ENCODE measurements around the gene ZDHHC17.
"Not testable (repeated sequence)": the region's sequence is repeated elsewhere in the genome, so short reads cannot be mapped to it uniquely, and the experiment has no call there.

Gene ZDHHC17

GRCh38 chr12:76763746-76764675 lies at the start of gene ZDHHC17:
TSS of gene ZDHHC17 (plus strand) at chr12:76764115. CDS start at chr12:76764237, 122 bp downstream.
- Histone ChIP-seq H3K9me3 (ENCODE audit: control insufficient read depth, insufficient read depth, low read length) (no peaks in the 10 kb centered on the region), H3K9ac (ENCODE audit: low read depth, low read length) (peak within 1 kb of the TSS; percentile 67), H3K36me3 (ENCODE audit: insufficient read depth, low read length) (no peaks in the 10 kb centered on the region), H3K4me1 (ENCODE audit: insufficient read depth, low read length) (0 out of 2 replicates have a peak, but pooled peaks cover 4% of the 10 kb centered on the region)

DNA sequence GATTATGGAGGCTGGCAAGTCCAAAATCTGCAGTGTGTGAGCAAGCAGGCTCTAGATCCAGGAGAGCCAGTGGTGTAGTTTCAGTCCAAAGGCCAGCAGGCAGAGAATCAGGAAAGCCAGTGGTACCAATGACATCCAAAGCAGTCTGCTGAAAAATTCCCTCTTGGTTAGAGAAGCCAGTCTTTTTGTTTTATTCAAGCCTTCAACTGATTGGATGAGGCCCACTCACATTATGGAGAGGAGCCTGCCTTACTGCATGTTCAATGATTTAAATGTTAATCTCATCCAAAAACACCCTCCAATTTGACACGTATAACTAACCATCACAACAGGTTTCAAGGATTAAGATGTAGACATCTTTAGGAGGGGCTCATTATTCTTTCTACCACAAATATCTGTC lies 49.5 kb upstream of the ZDHHC17 start:
- Histone ChIP-seq H3K9me3 (ENCODE audit: control insufficient read depth, insufficient read depth, low read length) (no peaks in the 10 kb centered on the region), H3K9ac (ENCODE audit: low read depth, low read length) (no peak overlapping the region), H3K36me3 (ENCODE audit: insufficient read depth, low read length) (no peaks in the 10 kb centered on the region), H3K4me1 (ENCODE audit: insufficient read depth, low read length) (peaks cover 11% of the 10 kb centered on the region)

DNA sequence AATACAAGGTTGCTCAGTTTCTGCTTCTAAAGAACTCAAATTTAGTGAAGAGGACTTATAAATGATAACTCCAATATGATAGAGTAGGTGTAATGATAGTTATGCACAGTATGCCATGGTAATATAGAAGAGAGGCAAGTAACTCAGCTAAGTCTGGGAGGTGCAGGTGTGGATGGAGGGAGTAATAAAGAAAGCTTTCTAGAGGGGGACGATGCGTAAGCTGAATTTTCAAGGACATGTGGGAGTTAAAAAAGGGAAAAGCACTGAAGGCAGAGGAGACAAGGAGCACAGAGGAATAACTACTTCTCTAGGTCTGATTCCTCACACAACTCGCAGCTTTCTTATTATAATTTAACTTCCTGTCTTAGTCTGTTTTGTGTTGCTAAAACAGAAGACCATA lies 49.1 kb upstream of the ZDHHC17 start:
- Histone ChIP-seq H3K4me1 (ENCODE audit: insufficient read depth, low read length) (peaks cover 11% of the 10 kb centered on the region), H3K9ac (ENCODE audit: low read depth, low read length) (no peak overlapping the region), H3K36me3 (ENCODE audit: insufficient read depth, low read length) (no peaks in the 10 kb centered on the region), H3K9me3 (ENCODE audit: control insufficient read depth, insufficient read depth, low read length) (no peaks in the 10 kb centered on the region)

GRCh38 chr12:76715332-76715731 lies 48.6 kb upstream of the ZDHHC17 start:
- Histone ChIP-seq H3K9me3 (ENCODE audit: control insufficient read depth, insufficient read depth, low read length) (no peaks in the 10 kb centered on the region), H3K9ac (ENCODE audit: low read depth, low read length) (no peak overlapping the region), H3K36me3 (ENCODE audit: insufficient read depth, low read length) (no peaks in the 10 kb centered on the region), H3K4me1 (ENCODE audit: insufficient read depth, low read length) (peaks cover 11% of the 10 kb centered on the region)

DNA sequence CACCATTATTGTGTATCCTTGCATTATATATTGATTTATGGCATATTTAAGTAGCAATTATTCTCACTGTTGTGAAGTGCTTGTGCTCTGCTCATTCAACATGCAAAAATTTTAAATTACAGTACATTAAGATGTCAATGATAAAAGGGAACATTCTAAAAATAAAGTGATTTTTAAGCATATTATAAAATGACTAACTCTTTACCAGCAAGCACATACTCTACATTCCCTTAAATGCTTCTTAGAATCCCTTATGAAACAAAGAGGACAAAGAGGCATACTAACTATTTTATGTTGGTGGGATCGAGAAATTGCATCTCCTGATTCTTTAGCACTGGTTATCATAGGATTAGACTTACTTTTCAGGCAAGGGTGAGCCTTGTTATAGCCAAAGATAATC lies 46.6 kb upstream of the ZDHHC17 start:
- Histone ChIP-seq H3K4me1 (ENCODE audit: insufficient read depth, low read length) (peaks cover 11% of the 10 kb centered on the region), H3K9ac (ENCODE audit: low read depth, low read length) (no peak overlapping the region), H3K36me3 (ENCODE audit: insufficient read depth, low read length) (no peaks in the 10 kb centered on the region), H3K9me3 (ENCODE audit: control insufficient read depth, insufficient read depth, low read length) (no peaks in the 10 kb centered on the region)

- Histone ChIP-seq H3K36me3 (ENCODE audit: insufficient read depth, low read length) (no peaks in the 10 kb centered on the region), H3K4me1 (ENCODE audit: insufficient read depth, low read length) (peaks cover 7% of the 10 kb centered on the region; the same call in 1 of the 2 replicates), H3K9ac (ENCODE audit: low read depth, low read length) (no peak overlapping the region), H3K9me3 (ENCODE audit: control insufficient read depth, insufficient read depth, low read length) (no peaks in the 10 kb centered on the region)
Measured at GRCh38 chr12:76719171-76720041, 44.5 kb upstream of the ZDHHC17 start.

- no peak overlapping the region for H3K9ac ChIP-seq (ENCODE audit: low read depth, low read length)
- no peaks in the 10 kb centered on the region for H3K36me3 ChIP-seq (ENCODE audit: insufficient read depth, low read length)
- H3K9me3 ChIP-seq (ENCODE audit: control insufficient read depth, insufficient read depth, low read length), result no peaks in the 10 kb centered on the region
- H3K4me1 ChIP-seq (ENCODE audit: insufficient read depth, low read length), result peaks cover 7% of the 10 kb centered on the region; the same call in 1 of the 2 replicates
Measured at GRCh38 chr12:76720068-76720467, 43.8 kb upstream of the ZDHHC17 start.

- Histone ChIP-seq H3K9ac (ENCODE audit: low read depth, low read length) (no peak overlapping the region), H3K9me3 (ENCODE audit: control insufficient read depth, insufficient read depth, low read length) (no peaks in the 10 kb centered on the region), H3K36me3 (ENCODE audit: insufficient read depth, low read length) (no peaks in the 10 kb centered on the region), H3K4me1 (ENCODE audit: insufficient read depth, low read length) (no peaks in the 10 kb centered on the region; the same call in 1 of the 2 replicates)
Measured at GRCh38 chr12:76726626-76727025, 37.3 kb upstream of the ZDHHC17 start.

GRCh38 chr12:76732188-76732587 lies 31.7 kb upstream of the ZDHHC17 start:
- H3K9ac ChIP-seq (ENCODE audit: low read depth, low read length); H3K36me3 ChIP-seq (ENCODE audit: insufficient read depth, low read length); H3K4me1 ChIP-seq (ENCODE audit: insufficient read depth, low read length); H3K9me3 ChIP-seq (ENCODE audit: control insufficient read depth, insufficient read depth, low read length): not testable (repeated sequence)

GRCh38 chr12:76737689-76738088 lies 26.2 kb upstream of the ZDHHC17 start:
- H3K9ac ChIP-seq (ENCODE audit: low read depth, low read length); H3K4me1 ChIP-seq (ENCODE audit: insufficient read depth, low read length); H3K36me3 ChIP-seq (ENCODE audit: insufficient read depth, low read length): not testable (repeated sequence)
- H3K9me3 ChIP-seq (ENCODE audit: control insufficient read depth, insufficient read depth, low read length), result peaks cover 13% of the 10 kb centered on the region; the same call in 1 of the 2 replicates

GRCh38 chr12:76738824-76739579 lies 24.9 kb upstream of the ZDHHC17 start:
- Histone ChIP-seq H3K36me3 (ENCODE audit: insufficient read depth, low read length) (no peaks in the 10 kb centered on the region), H3K9ac (ENCODE audit: low read depth, low read length) (no peak overlapping the region)

GRCh38 chr12:76739896-76740295 lies 24.0 kb upstream of the ZDHHC17 start:
- Histone ChIP-seq H3K9me3 (ENCODE audit: control insufficient read depth, insufficient read depth, low read length) (peaks cover 13% of the 10 kb centered on the region; the same call in 1 of the 2 replicates), H3K9ac (ENCODE audit: low read depth, low read length) (no peak overlapping the region), H3K36me3 (ENCODE audit: insufficient read depth, low read length) (no peaks in the 10 kb centered on the region)

More at GRCh38 chr12:76738824-76739579, 24.9 kb upstream of the ZDHHC17 start:
- Histone ChIP-seq H3K9me3 (ENCODE audit: control insufficient read depth, insufficient read depth, low read length) (peaks cover 13% of the 10 kb centered on the region; the same call in 1 of the 2 replicates), H3K4me1 (ENCODE audit: insufficient read depth, low read length) (no peaks in the 10 kb centered on the region)

DNA sequence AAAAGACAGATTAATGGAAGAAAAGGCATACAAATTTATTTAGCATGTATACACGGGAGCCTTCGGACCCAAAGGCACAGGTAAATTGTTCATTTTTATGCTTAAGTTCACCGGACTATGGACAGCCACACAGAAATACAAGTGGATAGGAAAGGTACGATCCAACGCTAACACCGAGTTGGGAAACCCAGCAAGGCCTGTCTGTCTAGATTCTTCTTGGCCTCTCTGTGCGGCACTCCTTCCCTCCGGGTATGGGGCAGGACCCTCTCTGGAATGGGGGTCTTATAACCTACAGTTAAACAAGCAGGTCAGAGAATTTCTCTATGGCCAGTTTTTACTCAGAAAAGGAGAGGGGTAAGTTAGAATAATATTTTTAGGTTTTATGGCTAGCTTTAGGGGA lies 23.4 kb upstream of the ZDHHC17 start:
- H3K4me1 ChIP-seq (ENCODE audit: insufficient read depth, low read length), result no peaks in the 10 kb centered on the region
- no peaks in the 10 kb centered on the region for H3K36me3 ChIP-seq (ENCODE audit: insufficient read depth, low read length)
- no peak overlapping the region for H3K9ac ChIP-seq (ENCODE audit: low read depth, low read length)
- H3K9me3 ChIP-seq (ENCODE audit: control insufficient read depth, insufficient read depth, low read length), result peaks cover 13% of the 10 kb centered on the region; the same call in 1 of the 2 replicates

More at GRCh38 chr12:76739896-76740295, 24.0 kb upstream of the ZDHHC17 start:
- no peaks in the 10 kb centered on the region for H3K4me1 ChIP-seq (ENCODE audit: insufficient read depth, low read length)

- H3K9ac ChIP-seq (ENCODE audit: low read depth, low read length), result no peak overlapping the region
- H3K9me3 ChIP-seq (ENCODE audit: control insufficient read depth, insufficient read depth, low read length), result no peaks in the 10 kb centered on the region
- H3K4me1 ChIP-seq (ENCODE audit: insufficient read depth, low read length), result no peaks in the 10 kb centered on the region
- H3K36me3 ChIP-seq (ENCODE audit: insufficient read depth, low read length), result no peaks in the 10 kb centered on the region
Measured at GRCh38 chr12:76745343-76745742, 18.6 kb upstream of the ZDHHC17 start.

Measured in ES-I3 (cell line).